Central memory CD8-positive, alpha-beta T cell (primary cell): Measurements from ENCODE around the gene COL9A2.

Experiments
- ATAC-seq: fragments of 150-1000 bp; cut with Tn5 transposase; replicated peaks from 2 replicates; pipeline ENCODE4 v1.10.0; 2022; ENCODE audit warnings: mild to moderate bottlenecking, moderate FRiP score, moderate number of reproducible peaks; ENCODE audit not compliant: poor library complexity, severe bottlenecking; ENCODE audit errors: extremely low read depth
- DNase-seq, 2 donors: peaks; one replicate each; pipeline ENCODE4 v3.0.0; 2021; ENCODE audit warnings: low spot score in 2 of 2
- H3K27ac Mint-ChIP-seq: one replicate; pipeline ENCODE4 v1.8.0; 2022; ENCODE audit warnings: low read depth, mild to moderate bottlenecking, moderate library complexity, mixed read lengths
- H3K27me3 Mint-ChIP-seq: one replicate; pipeline ENCODE4 v1.8.0; 2022; ENCODE audit warnings: mixed read lengths
- H3K36me3 Mint-ChIP-seq: one replicate; pipeline ENCODE4 v1.8.0; 2022; ENCODE audit warnings: mild to moderate bottlenecking, moderate library complexity, mixed read lengths; ENCODE audit not compliant: insufficient read depth
- H3K4me1 Mint-ChIP-seq: one replicate; pipeline ENCODE4 v1.8.0; 2022; ENCODE audit warnings: mixed read lengths
- H3K4me3 Mint-ChIP-seq: one replicate; pipeline ENCODE4 v1.8.0; 2022; ENCODE audit warnings: mild to moderate bottlenecking, moderate library complexity, mixed read lengths
- H3K9me3 Mint-ChIP-seq: one replicate; pipeline ENCODE4 v1.8.0; 2022; ENCODE audit warnings: mixed read lengths

Gene COL9A2

DNA sequence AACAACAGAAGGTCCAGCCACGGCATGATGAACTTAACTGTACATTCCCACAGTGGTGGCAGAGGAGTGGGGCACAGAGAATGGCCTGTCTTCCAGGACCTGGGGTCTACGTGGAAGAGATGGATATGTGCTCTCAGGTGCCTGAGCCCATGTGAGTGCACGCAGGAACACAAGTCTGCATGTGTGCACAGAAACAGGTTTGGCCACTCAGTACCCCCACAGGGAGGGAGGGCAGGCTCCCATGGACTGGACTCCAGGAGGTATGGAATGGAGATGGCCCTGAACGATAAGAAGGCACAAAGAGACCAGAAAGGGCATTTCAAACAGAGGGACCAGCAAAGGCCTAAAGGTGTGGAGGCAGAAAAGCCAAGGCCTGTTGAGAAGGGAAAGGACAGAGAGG lies 10.8 kb downstream of the COL9A2 start:
- no peak for ATAC-seq
- no peak for DNase-seq
- Mint-ChIP-seq H3K4me1 (no peaks in the 10 kb centered on the region), H3K36me3 (no peaks in the 10 kb centered on the region), H3K4me3 (no peak overlapping the region), H3K27ac (no peak overlapping the region), H3K9me3 (no peaks in the 10 kb centered on the region), H3K27me3 (no peaks in the 10 kb centered on the region)

- Mint-ChIP-seq H3K4me1 (no peaks in the 10 kb centered on the region), H3K36me3 (no peaks in the 10 kb centered on the region), H3K4me3 (no peak overlapping the region), H3K9me3 (no peaks in the 10 kb centered on the region), H3K27me3 (no peaks in the 10 kb centered on the region), H3K27ac (no peak overlapping the region)
- ATAC-seq (no peak), DNase-seq (no peak)
Measured at GRCh38 chr1:40305871-40306270, 11.2 kb downstream of the COL9A2 start.

DNA sequence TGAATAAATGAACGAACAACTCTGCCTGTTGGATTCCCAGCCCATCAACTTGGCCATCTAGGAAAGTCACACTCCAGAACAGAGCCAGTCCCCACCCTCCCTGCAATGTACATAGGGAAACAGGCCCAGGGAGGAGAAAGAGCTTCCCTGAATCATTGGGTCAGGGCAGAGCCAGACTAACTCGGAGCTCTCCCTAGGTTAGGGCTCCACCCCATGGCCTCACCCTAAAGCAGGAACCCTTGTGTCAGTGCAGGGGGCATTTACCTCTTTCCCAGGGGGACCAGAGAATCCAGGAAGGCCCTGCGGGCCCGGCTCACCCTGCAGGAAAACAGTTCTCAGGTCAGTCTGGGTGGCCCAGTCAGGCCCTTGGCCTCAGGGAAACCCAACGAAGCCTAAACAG lies 11.6 kb downstream of the COL9A2 start:
- no peaks in the 10 kb centered on the region for H3K4me1 Mint-ChIP-seq
- H3K4me3 Mint-ChIP-seq = no peak overlapping the region
- H3K27me3 Mint-ChIP-seq = no peaks in the 10 kb centered on the region
- no peak overlapping the region for H3K27ac Mint-ChIP-seq
- H3K36me3 Mint-ChIP-seq = no peaks in the 10 kb centered on the region
- H3K9me3 Mint-ChIP-seq = no peaks in the 10 kb centered on the region
- no peak for ATAC-seq
- no peak for DNase-seq

DNA sequence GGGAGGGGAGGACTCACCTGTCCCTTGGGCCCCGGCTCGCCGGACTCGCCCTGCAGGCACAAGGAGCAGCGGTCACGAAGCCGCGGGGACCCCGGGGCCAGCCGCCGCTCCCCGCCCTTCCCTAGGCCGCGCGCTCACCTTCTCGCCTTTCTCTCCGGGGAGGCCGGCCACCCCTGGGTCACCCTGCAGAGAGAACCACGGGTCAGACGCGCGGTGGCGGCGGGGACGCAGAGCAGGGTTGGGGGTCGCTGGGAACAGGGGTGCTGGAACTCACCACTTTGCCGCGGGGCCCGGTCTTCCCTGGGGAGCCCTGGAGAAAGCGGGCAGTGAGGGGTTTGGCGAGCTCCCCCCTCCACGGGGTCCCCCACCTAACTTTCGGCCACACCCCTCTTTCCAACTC lies 13.3 kb downstream of the COL9A2 start:
- no peak overlapping the region for H3K4me3 Mint-ChIP-seq
- H3K36me3 Mint-ChIP-seq = no peaks in the 10 kb centered on the region
- DNase-seq = no peak
- H3K27me3 Mint-ChIP-seq = no peaks in the 10 kb centered on the region
- H3K9me3 Mint-ChIP-seq = no peaks in the 10 kb centered on the region
- H3K27ac Mint-ChIP-seq = no peak overlapping the region
- ATAC-seq = no peak
- H3K4me1 Mint-ChIP-seq = no peaks in the 10 kb centered on the region

GRCh38 chr1:40303051-40303771 lies 13.9 kb downstream of the COL9A2 start:
- no peak for ATAC-seq
- no peak for DNase-seq
- H3K9me3 Mint-ChIP-seq = no peaks in the 10 kb centered on the region
- no peak overlapping the region for H3K4me3 Mint-ChIP-seq
- no peaks in the 10 kb centered on the region for H3K27me3 Mint-ChIP-seq
- H3K36me3 Mint-ChIP-seq = no peaks in the 10 kb centered on the region
- no peak overlapping the region for H3K27ac Mint-ChIP-seq
- H3K4me1 Mint-ChIP-seq = no peaks in the 10 kb centered on the region

- no peak for ATAC-seq
- Mint-ChIP-seq H3K9me3 (no peaks in the 10 kb centered on the region), H3K4me3 (no peak overlapping the region), H3K4me1 (no peaks in the 10 kb centered on the region), H3K27me3 (no peaks in the 10 kb centered on the region), H3K27ac (no peak overlapping the region), H3K36me3 (no peaks in the 10 kb centered on the region)
- DNase-seq = no peak
Measured at GRCh38 chr1:40302475-40302874, 14.6 kb downstream of the COL9A2 start.

DNA sequence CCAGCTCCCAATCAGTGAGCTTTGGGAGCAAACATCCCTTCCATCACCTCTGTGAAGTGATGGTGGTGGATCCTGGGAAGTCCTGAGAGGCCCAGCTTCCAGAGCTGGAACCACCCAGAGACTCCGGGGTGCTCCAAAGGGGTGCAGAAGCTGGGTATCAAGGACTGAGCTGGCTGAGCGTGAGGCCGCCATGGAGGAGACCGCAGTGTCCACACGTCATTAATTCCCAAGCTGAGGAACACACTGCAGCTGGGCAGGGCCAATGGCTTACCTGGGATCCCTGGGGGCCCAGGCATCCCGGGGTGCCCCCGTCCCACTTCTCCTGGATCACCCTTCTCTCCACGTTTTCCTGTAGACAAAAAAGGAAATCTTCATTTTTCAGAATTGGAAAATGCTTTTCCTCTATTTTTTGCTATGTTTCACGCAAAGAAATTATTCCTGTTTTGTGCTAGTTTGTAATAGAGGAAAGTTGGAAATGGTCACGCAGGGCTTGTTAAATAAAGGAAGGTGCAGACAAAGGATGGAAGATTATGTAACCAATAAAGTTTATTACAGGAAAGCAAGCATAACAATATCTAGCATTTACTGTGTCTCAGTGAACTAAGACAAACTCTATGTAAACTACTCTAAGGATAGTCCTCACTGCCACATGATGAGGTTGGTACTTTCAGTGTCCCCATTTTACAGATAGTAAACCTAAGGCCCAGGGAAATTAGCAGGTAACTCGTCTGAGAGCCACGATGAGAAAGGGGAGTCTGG lies 15.4 kb downstream of the COL9A2 start:
- Mint-ChIP-seq H3K27me3 (no peaks in the 10 kb centered on the region), H3K36me3 (no peaks in the 10 kb centered on the region), H3K27ac (no peak overlapping the region), H3K4me3 (no peak overlapping the region), H3K9me3 (no peaks in the 10 kb centered on the region), H3K4me1 (no peaks in the 10 kb centered on the region)
- DNase-seq (no peak), ATAC-seq (no peak)

- Mint-ChIP-seq H3K9me3 (no peaks in the 10 kb centered on the region), H3K27me3 (no peaks in the 10 kb centered on the region), H3K4me1 (no peaks in the 10 kb centered on the region), H3K36me3 (peaks cover 2% of the 10 kb centered on the region), H3K27ac (no peak overlapping the region), H3K4me3 (no peak overlapping the region)
- ATAC-seq (no peak), DNase-seq (no peak)
Measured at GRCh38 chr1:40301066-40301465, 16.0 kb downstream of the COL9A2 start.

- Mint-ChIP-seq H3K9me3 (no peaks in the 10 kb centered on the region), H3K4me3 (no peak overlapping the region), H3K36me3 (peaks cover 3% of the 10 kb centered on the region), H3K27me3 (no peaks in the 10 kb centered on the region), H3K27ac (no peak overlapping the region), H3K4me1 (no peaks in the 10 kb centered on the region)
- DNase-seq = no peak
- ATAC-seq = no peak
Measured at GRCh38 chr1:40300651-40301050, 16.4 kb downstream of the COL9A2 start.

DNA sequence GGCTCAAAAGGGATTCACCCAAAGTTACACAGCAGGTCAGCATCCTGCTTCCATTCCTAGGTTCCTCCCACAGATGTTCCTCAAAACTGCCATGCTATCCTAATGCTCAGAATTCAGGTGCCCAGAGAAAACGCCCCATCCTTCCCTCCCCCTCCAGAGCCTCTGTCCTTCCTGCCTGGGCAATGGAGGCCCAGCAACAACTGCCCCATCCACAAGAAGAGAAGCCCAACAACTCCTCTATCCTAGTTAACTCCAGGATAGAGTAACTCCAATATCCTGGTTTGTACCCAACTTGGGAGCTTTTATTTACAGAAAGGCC lies 16.9 kb downstream of the COL9A2 start:
- H3K27me3 Mint-ChIP-seq = no peaks in the 10 kb centered on the region
- H3K9me3 Mint-ChIP-seq = no peaks in the 10 kb centered on the region
- H3K4me1 Mint-ChIP-seq = no peaks in the 10 kb centered on the region
- no peak overlapping the region for H3K27ac Mint-ChIP-seq
- DNase-seq (no peak), ATAC-seq (no peak)
- peaks cover 3% of the 10 kb centered on the region for H3K36me3 Mint-ChIP-seq
- H3K4me3 Mint-ChIP-seq = no peak overlapping the region

GRCh38 chr1:40299366-40300248 lies 17.5 kb downstream of the COL9A2 start:
- Mint-ChIP-seq H3K4me3 (no peak overlapping the region), H3K27me3 (no peaks in the 10 kb centered on the region), H3K4me1 (no peaks in the 10 kb centered on the region), H3K9me3 (no peaks in the 10 kb centered on the region), H3K27ac (no peak overlapping the region), H3K36me3 (peaks cover 3% of the 10 kb centered on the region)
- DNase-seq (no peak), ATAC-seq (no peak)

DNA sequence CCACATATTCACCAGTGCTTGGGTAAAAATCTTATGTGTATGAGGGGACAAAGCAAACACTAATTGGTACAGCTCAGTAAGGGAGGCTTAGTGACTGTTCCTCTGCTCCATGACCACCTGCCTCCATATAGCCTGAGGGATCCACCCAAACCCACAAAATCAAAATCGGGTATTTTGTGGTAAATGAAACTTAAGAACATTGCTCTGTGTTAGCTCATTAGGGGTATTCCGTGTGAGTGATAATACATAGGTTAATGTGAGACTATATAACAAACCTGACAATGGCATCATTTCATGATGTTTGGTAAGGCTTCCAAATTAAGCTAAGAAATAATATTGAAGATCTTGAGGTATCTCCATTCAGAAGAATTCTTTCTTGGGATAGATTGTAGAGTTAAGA lies 25.8 kb downstream of the COL9A2 start:
- Mint-ChIP-seq H3K4me3 (no peak overlapping the region), H3K27ac (peak overlapping the region; percentile 50), H3K9me3 (no peaks in the 10 kb centered on the region), H3K4me1 (peaks cover 6% of the 10 kb centered on the region), H3K27me3 (no peaks in the 10 kb centered on the region), H3K36me3 (peaks cover 50% of the 10 kb centered on the region)
- ATAC-seq = no peak
- DNase-seq = no peak

- ATAC-seq = no peak
- H3K36me3 Mint-ChIP-seq = peaks cover 44% of the 10 kb centered on the region
Measured at GRCh38 chr1:40281853-40282252, 35.2 kb downstream of the COL9A2 start.

More at GRCh38 chr1:40281853-40282252, 35.2 kb downstream of the COL9A2 start:
- Mint-ChIP-seq H3K27ac (no peak overlapping the region), H3K9me3 (no peaks in the 10 kb centered on the region), H3K27me3 (no peaks in the 10 kb centered on the region), H3K4me3 (no peak overlapping the region), H3K4me1 (no peaks in the 10 kb centered on the region)
- DNase-seq = no peak
